ENCODE measurements around the gene ELMO1.

GRCh38 chr7:37028909-37029440, 419.7 kb downstream of the ELMO1 start:
- TF ChIP-seq, protein P1, sequence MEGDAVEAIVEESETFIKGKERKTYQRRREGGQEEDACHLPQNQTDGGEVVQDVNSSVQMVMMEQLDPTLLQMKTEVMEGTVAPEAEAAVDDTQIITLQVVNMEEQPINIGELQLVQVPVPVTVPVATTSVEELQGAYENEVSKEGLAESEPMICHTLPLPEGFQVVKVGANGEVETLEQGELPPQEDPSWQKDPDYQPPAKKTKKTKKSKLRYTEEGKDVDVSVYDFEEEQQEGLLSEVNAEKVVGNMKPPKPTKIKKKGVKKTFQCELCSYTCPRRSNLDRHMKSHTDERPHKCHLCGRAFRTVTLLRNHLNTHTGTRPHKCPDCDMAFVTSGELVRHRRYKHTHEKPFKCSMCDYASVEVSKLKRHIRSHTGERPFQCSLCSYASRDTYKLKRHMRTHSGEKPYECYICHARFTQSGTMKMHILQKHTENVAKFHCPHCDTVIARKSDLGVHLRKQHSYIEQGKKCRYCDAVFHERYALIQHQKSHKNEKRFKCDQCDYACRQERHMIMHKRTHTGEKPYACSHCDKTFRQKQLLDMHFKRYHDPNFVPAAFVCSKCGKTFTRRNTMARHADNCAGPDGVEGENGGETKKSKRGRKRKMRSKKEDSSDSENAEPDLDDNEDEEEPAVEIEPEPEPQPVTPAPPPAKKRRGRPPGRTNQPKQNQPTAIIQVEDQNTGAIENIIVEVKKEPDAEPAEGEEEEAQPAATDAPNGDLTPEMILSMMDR (conservative IDR thresholded peaks at IDR 0.05; ENCODE audit: low read depth, low read length) = no peak
- TF ChIP-seq EZH2 (IDR thresholded peaks at IDR 0.05; ENCODE audit: low read length, unreplicated experiment) (no peak), EZH2phosphoT487 (IDR thresholded peaks at IDR 0.05; ENCODE audit: borderline replicate concordance, low read length) (no peak)
